Osteoblast (primary cell): ENCODE measurements around the gene DDX47. TPM values are rescaled to one million over a fixed set of nuclear protein-coding genes. Genes with fewer than 3 reads are reported as not detected.

Source experiments
- DNase-seq: peaks from one replicate; pipeline ENCODE4 v3.0.0; 2011; ENCODE audit warnings: low spot score, mixed read lengths; ENCODE audit not compliant: insufficient read length; ENCODE audit errors: missing footprints
- H2AFZ ChIP-seq: 2 replicates; pipeline ENCODE4 v1.6.0; 2011; ENCODE audit warnings: mild to moderate bottlenecking, low read length
- H3K27ac ChIP-seq: 2 replicates; pipeline ENCODE4 v1.5.1; 2011; ENCODE audit warnings: mild to moderate bottlenecking, low read depth, low read length, moderate library complexity
- H3K27me3 ChIP-seq: 2 replicates; pipeline ENCODE4 v1.6.0; 2012; ENCODE audit warnings: mild to moderate bottlenecking, control low read depth, inconsistent platforms, low read length, moderate library complexity; ENCODE audit not compliant: insufficient read depth
- H3K36me3 ChIP-seq: 2 replicates; pipeline ENCODE4 v1.5.1; 2011; ENCODE audit warnings: mild to moderate bottlenecking, low read length, control low read depth, moderate library complexity; ENCODE audit not compliant: insufficient read depth
- H3K4me1 ChIP-seq: 2 replicates; pipeline ENCODE4 v1.5.1; 2011; ENCODE audit warnings: mild to moderate bottlenecking, low read length, control low read depth, moderate library complexity; ENCODE audit not compliant: insufficient read depth
- H3K4me2 ChIP-seq: 2 replicates; pipeline ENCODE4 v1.6.0; 2011; ENCODE audit warnings: mild to moderate bottlenecking, low read length; ENCODE audit not compliant: insufficient read depth
- H3K4me3 ChIP-seq: fragments of 200-600 bp; sonication (generic); 3 replicates; pipeline ENCODE4 v1.5.1; 2012; ENCODE audit warnings: mild to moderate bottlenecking, low read length, inconsistent platforms; ENCODE audit not compliant: insufficient read depth
- H3K79me2 ChIP-seq: 2 replicates; pipeline ENCODE4 v1.6.0; 2012; ENCODE audit warnings: mild to moderate bottlenecking, low read length, control low read depth, inconsistent platforms; ENCODE audit not compliant: insufficient read depth
- H3K9me3 ChIP-seq: 2 replicates; pipeline ENCODE4 v1.5.1; 2011; ENCODE audit warnings: low read depth, low read length, control low read depth
- H4K20me1 ChIP-seq: 2 replicates; pipeline ENCODE4 v1.6.0; 2012; ENCODE audit warnings: mild to moderate bottlenecking, low read length, control low read depth; ENCODE audit not compliant: insufficient read depth
- small RNA-seq: library from RNA; depleted of rRNA; stranded (forward); fragments of <200 nt; gene quantifications from one replicate; pipeline ENCODE3, GENCODE V24; 2012
- total RNA-seq: library from RNA; depleted of rRNA; stranded (reverse); fragments of >200 nt; gene quantifications from 2 replicates; pipeline ENCODE4 v1.2.3, GENCODE V29; 2012
- TF ChIP-seq, protein P1 (sequence below): IDR thresholded peaks from 2 replicates; pipeline ENCODE4 v1.5.1; 2011; ENCODE audit warnings: mild to moderate bottlenecking, low read depth, low read length, moderate library complexity; ENCODE audit errors: extremely low read depth

The DDX47 gene
- total RNA-seq, 1 donor = 60.8 TPM

DNA sequence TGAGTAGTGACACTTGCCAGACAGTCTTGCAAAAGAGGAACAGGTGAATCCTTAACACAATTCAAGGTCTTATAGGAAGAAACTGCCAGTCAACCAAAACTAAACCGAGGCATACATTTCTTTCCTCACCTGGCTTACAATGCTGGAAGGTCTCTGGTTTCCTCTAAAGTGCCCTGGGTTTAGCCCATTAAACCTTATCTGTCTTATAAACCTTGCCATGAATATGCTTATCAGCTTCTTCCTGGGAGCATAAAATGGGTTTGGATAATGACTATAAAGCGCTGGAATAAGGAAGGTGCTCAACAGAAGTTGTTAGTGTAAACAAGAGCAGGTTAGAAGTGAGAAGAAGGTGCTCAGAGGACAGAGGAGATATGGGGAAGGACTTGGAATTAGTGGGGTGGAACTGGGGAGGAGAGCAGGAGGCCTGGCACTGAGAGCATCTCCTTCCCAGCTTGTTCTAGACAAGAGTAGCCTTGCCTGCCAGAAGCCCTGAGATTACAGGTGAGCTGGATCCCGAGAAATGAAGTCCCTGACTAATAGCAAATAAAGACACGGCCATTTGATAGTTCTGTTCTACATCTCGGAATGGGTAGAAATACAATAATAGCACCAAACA lies 64.1 kb downstream of the DDX47 start:
- Histone ChIP-seq H4K20me1 (no peaks in the 10 kb centered on the region), H3K27me3 (no peaks in the 10 kb centered on the region), H3K9me3 (no peaks in the 10 kb centered on the region), H3K4me2 (no peak overlapping the region), H3K4me1 (peaks cover 26% of the 10 kb centered on the region), H3K36me3 (no peaks in the 10 kb centered on the region), H3K4me3 (no peak overlapping the region), H2AFZ (no peak overlapping the region), H3K79me2 (no peaks in the 10 kb centered on the region), H3K27ac (no peak overlapping the region)
- TF ChIP-seq, protein P1, sequence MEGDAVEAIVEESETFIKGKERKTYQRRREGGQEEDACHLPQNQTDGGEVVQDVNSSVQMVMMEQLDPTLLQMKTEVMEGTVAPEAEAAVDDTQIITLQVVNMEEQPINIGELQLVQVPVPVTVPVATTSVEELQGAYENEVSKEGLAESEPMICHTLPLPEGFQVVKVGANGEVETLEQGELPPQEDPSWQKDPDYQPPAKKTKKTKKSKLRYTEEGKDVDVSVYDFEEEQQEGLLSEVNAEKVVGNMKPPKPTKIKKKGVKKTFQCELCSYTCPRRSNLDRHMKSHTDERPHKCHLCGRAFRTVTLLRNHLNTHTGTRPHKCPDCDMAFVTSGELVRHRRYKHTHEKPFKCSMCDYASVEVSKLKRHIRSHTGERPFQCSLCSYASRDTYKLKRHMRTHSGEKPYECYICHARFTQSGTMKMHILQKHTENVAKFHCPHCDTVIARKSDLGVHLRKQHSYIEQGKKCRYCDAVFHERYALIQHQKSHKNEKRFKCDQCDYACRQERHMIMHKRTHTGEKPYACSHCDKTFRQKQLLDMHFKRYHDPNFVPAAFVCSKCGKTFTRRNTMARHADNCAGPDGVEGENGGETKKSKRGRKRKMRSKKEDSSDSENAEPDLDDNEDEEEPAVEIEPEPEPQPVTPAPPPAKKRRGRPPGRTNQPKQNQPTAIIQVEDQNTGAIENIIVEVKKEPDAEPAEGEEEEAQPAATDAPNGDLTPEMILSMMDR = no peak
- no peak for DNase-seq

DNA sequence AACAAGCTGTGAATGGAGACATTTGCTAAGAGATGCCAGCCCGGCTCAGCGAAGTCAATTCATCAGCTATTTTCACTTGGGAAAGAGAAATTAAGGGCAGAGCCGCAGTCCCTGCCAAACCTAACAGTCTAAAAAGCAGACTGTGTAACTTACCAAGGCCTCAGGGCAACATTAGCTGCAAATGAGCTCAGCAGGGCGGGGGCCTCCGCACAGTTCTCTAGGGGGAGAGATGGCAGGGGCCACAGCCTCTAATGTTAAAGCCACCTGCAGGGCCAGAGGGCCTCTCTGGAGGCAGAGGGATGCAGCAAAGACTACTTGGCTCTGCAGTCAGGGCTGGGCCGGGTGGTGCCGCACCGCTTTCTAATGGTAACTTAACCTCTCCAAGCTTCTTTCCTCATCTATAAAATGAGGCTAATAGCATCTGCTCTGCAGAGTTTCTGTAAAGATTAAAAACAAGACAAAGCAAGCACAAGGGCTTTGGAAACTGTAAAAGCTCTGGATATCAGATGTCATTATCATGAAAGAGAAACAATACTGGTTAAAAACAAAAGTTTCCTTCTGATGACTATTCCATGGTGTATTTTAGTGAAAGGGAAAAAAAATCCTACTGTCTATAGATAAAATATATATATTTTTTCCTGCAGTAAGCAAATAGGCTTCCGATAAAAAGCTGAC lies 64.8 kb downstream of the DDX47 start:
- H4K20me1 ChIP-seq = no peaks in the 10 kb centered on the region
- no peak overlapping the region for H3K4me3 ChIP-seq
- TF ChIP-seq, protein P1 = no peak
- DNase-seq = no peak
- H3K4me2 ChIP-seq = no peak overlapping the region
- H3K27ac ChIP-seq = no peak overlapping the region
- H3K9me3 ChIP-seq = no peaks in the 10 kb centered on the region
- no peaks in the 10 kb centered on the region for H3K36me3 ChIP-seq
- H3K4me1 ChIP-seq = peaks cover 20% of the 10 kb centered on the region
- H3K79me2 ChIP-seq = no peaks in the 10 kb centered on the region
- H2AFZ ChIP-seq = peak overlapping the region; percentile 14
- H3K27me3 ChIP-seq = no peaks in the 10 kb centered on the region

Small RNA genes lying within 50 kb of the gene (small RNA-seq; reads per million reads assigned to genes)
- gene AC007215.1 = not detected
- not detected for gene MIR613

Other genes starting within 250 kb of the DDX47 start
- gene CREBL2, start 201.5 kb upstream of the DDX47 start, total RNA-seq = 47.0 and 54.5 TPM in 2 replicates
- gene GPR19, start 117.2 kb upstream of the DDX47 start, total RNA-seq = under 0.01 and 0.36 TPM in 2 replicates
- gene CDKN1B, start 96.0 kb upstream of the DDX47 start, total RNA-seq = 44.5 and 52.8 TPM in 2 replicates
- 3.2 and 3.3 TPM in 2 replicates for gene APOLD1, start 27.7 kb upstream of the DDX47 start, total RNA-seq
- gene GPRC5A, start 78.2 kb downstream of the DDX47 start, total RNA-seq = 2.7 and 4.7 TPM in 2 replicates
- gene GPRC5D, start 138.8 kb downstream of the DDX47 start, total RNA-seq = not detected in 2 replicates
- 16.6 and 20.3 TPM in 2 replicates for gene HEBP1, start 186.9 kb downstream of the DDX47 start, total RNA-seq
- 3.3 and 5.6 TPM in 2 replicates for gene FAM234B, start 231.0 kb downstream of the DDX47 start, total RNA-seq